HepG2 (cell line): ENCODE results near the gene TNP1. TPM values are rescaled to one million over a fixed set of nuclear protein-coding genes. Genes with fewer than 3 reads are reported as not detected.

Experiments used
- ATAC-seq: fragments of 200-7000 bp; cut with Tn5 transposase; 3 replicates; pipeline ENCODE4 v1.9.1; 2020; ENCODE audit warnings: mild to moderate bottlenecking, moderate library complexity
- BruUV-seq: library from RNA; stranded (reverse); fragments of 400-500 nt; replicated peaks from 2 replicates; lab custom pipeline; 2021; lab: Mats Ljungman, UMichigan
- CTCF ChIA-PET: fragments of 300-600 bp; formaldehyde crosslinking; extraction: SDS; loops from one replicate; lab custom pipeline; 2021; ENCODE audit warnings: low total read pairs, inconsistent platforms, low intra/inter-chr PET ratio; lab: Yijun Ruan, JAX
- POLR2A ChIA-PET: fragments of 350-600 bp; sonication (Branson Sonifier 250); formaldehyde crosslinking; loops from one replicate; lab custom pipeline; 2020; ENCODE audit warnings: antibody characterized with exemption, inconsistent platforms; lab: Yijun Ruan, JAX
- DNase-seq: peaks from one replicate; pipeline ENCODE4 v3.0.0-alpha.2; 2015; ENCODE audit warnings: low spot score
- FAIRE-seq: peaks from 3 replicates; lab custom pipeline; 2011; peaks lifted over from hg19 to GRCh38; lab: Jason Lieb, UNC
- H2AFZ ChIP-seq: one replicate; pipeline ENCODE4 v1.6.1; 2011; ENCODE audit warnings: low read length, inconsistent platforms
- H3K27ac ChIP-seq: fragments of 300-600 bp; 3 replicates; pipeline ENCODE4 v1.8.0; 2011; ENCODE audit warnings: mixed run types, mild to moderate bottlenecking, mixed read lengths, low read length, inconsistent platforms; ENCODE audit not compliant: insufficient read depth; ENCODE audit errors: extremely low read length
- H3K27me3 ChIP-seq, 2 experiments: fragments of 200-600 bp in 1 of 2; 2 replicates in 1 of 2; 3 replicates in 1 of 2; pipeline versions ENCODE4 v1.6.0 to v1.8.0; 2011; ENCODE audit warnings: low read length in 2 of 2, mild to moderate bottlenecking in 2 of 2, moderate library complexity in 2 of 2, inconsistent platforms in 1 of 2; ENCODE audit not compliant: insufficient read depth in 2 of 2, control insufficient read depth in 1 of 2
- H3K36me3 ChIP-seq, 2 experiments: fragments of 200-600 bp in 1 of 2; replicated peaks in 1 of 2; 2 replicates in 1 of 2; 3 replicates in 1 of 2; pipeline versions ENCODE4 v1.5.1 to v1.8.0; 2011; ENCODE audit warnings: low read length in 2 of 2, inconsistent platforms in 1 of 2; ENCODE audit not compliant: insufficient read depth in 2 of 2, control insufficient read depth in 1 of 2
- H3K4me1 ChIP-seq: 2 replicates; pipeline ENCODE4 v1.5.1; 2012; ENCODE audit warnings: low read length, inconsistent platforms; ENCODE audit not compliant: insufficient read depth
- H3K4me2 ChIP-seq: 2 replicates; pipeline ENCODE4 v1.6.0; 2011; ENCODE audit warnings: low read depth, low read length, inconsistent platforms
- H3K4me3 ChIP-seq, 3 experiments: fragments of 200-600 bp in 1 of 3; sonication (generic), shearing (Covaris generic) in 1 of 3; replicated peaks in 1 of 3; 2 replicates each; pipeline ENCODE4 v1.5.1; 2011 to 2016; ENCODE audit warnings: low read length in 3 of 3, inconsistent platforms in 2 of 3, low read depth in 2 of 3, mild to moderate bottlenecking in 2 of 3, control low read depth in 1 of 3, mixed read lengths in 1 of 3; ENCODE audit not compliant: insufficient read depth in 1 of 3
- H3K79me2 ChIP-seq: one replicate; pipeline ENCODE4 v1.6.1; 2011; ENCODE audit warnings: low read length, inconsistent platforms; ENCODE audit not compliant: insufficient read depth
- H3K9ac ChIP-seq: 2 replicates; pipeline ENCODE4 v1.6.0; 2011; ENCODE audit warnings: mild to moderate bottlenecking, low read depth, low read length, inconsistent platforms; ENCODE audit not compliant: insufficient read depth
- H3K9me3 ChIP-seq: 2 replicates; pipeline ENCODE4 v1.5.1; 2012; ENCODE audit warnings: mild to moderate bottlenecking, low read length
- H4K20me1 ChIP-seq: 2 replicates; pipeline ENCODE4 v1.6.0; 2011; ENCODE audit warnings: inconsistent platforms, mild to moderate bottlenecking, low read length, moderate library complexity; ENCODE audit not compliant: insufficient read depth
- FOSL2 ChIP-seq: sonication (generic); formaldehyde crosslinking; IDR thresholded peaks from 2 replicates; pipeline ENCODE4 v1.4.0; 2020; ENCODE audit warnings: missing genetic modification reagents
- MED13 ChIP-seq: sonication (generic); formaldehyde crosslinking; IDR thresholded peaks from 2 replicates; pipeline ENCODE4 v1.5.0; 2020; ENCODE audit warnings: missing genetic modification reagents
- NAIF1 ChIP-seq: sonication (generic); formaldehyde crosslinking; IDR thresholded peaks from 2 replicates; pipeline ENCODE4 v1.5.0; 2020; ENCODE audit warnings: mild to moderate bottlenecking, missing genetic modification reagents, borderline replicate concordance
- NR3C1 ChIP-seq: sonication (generic); formaldehyde crosslinking; IDR thresholded peaks from 2 replicates; pipeline ENCODE4 v1.4.0; 2020; ENCODE audit warnings: missing genetic modification reagents
- PAWR ChIP-seq: sonication (generic); formaldehyde crosslinking; IDR thresholded peaks from 2 replicates; pipeline ENCODE4 v1.4.0; 2020; ENCODE audit warnings: missing genetic modification reagents, mild to moderate bottlenecking, borderline replicate concordance
- SIX1 ChIP-seq: sonication (generic); formaldehyde crosslinking; IDR thresholded peaks from 2 replicates; pipeline ENCODE4 v1.4.0; 2020; ENCODE audit warnings: missing genetic modification reagents, borderline replicate concordance
- SSRP1 ChIP-seq: IDR thresholded peaks from 2 replicates; pipeline ENCODE4 v1.6.1; 2016; ENCODE audit warnings: control low read depth
- STAG1 ChIP-seq: sonication (generic); formaldehyde crosslinking; IDR thresholded peaks from 2 replicates; pipeline ENCODE4 v1.4.0; 2020; ENCODE audit warnings: missing genetic modification reagents
- ZC3H4 ChIP-seq: sonication (generic); formaldehyde crosslinking; IDR thresholded peaks from 2 replicates; pipeline ENCODE4 v1.4.0; 2020; ENCODE audit warnings: missing genetic modification reagents, borderline replicate concordance
- ZFY ChIP-seq: sonication (generic); formaldehyde crosslinking; IDR thresholded peaks from 2 replicates; pipeline ENCODE4 v1.4.0; 2020; ENCODE audit warnings: missing genetic modification reagents
- ZNF292 ChIP-seq: sonication (generic); formaldehyde crosslinking; IDR thresholded peaks from 2 replicates; pipeline ENCODE4 v1.8.1; 2022; ENCODE audit warnings: mild to moderate bottlenecking, low read depth, missing genetic modification reagents, borderline replicate concordance
- ZNF296 ChIP-seq: sonication (generic); formaldehyde crosslinking; conservative IDR thresholded peaks from 2 replicates; pipeline ENCODE4 v1.5.0; 2020; ENCODE audit warnings: mild to moderate bottlenecking, missing genetic modification reagents
- ZNF451 ChIP-seq: sonication (generic); formaldehyde crosslinking; IDR thresholded peaks from 2 replicates; pipeline ENCODE4 v1.5.0; 2020; ENCODE audit warnings: mild to moderate bottlenecking, missing genetic modification reagents
- ZNF557 ChIP-seq: sonication (generic); formaldehyde crosslinking; IDR thresholded peaks from 2 replicates; pipeline ENCODE4 v1.4.0; 2020; ENCODE audit warnings: missing genetic modification reagents
- ZNF563 ChIP-seq: sonication (generic); formaldehyde crosslinking; IDR thresholded peaks from 2 replicates; pipeline ENCODE4 v1.8.0; 2022; ENCODE audit warnings: mild to moderate bottlenecking, moderate library complexity, missing genetic modification reagents
- ZNF75D ChIP-seq: sonication (generic); formaldehyde crosslinking; IDR thresholded peaks from 2 replicates; pipeline ENCODE4 v1.8.1; 2023; ENCODE audit warnings: missing genetic modification reagents, mild to moderate bottlenecking, borderline replicate concordance
- ZNF788 ChIP-seq: sonication (generic); formaldehyde crosslinking; IDR thresholded peaks from 2 replicates; pipeline ENCODE4 v1.5.0; 2020; ENCODE audit warnings: mild to moderate bottlenecking, missing genetic modification reagents, borderline replicate concordance
- WGBS: methylation state at CpG from one replicate; pipeline ENCODE4 v1.1.6; 2017; ENCODE audit warnings: low lambda C conversion rate; 5-methylcytosine and 5-hydroxymethylcytosine counted together
- in situ Hi-C: cut with HindIII; loops from 2 replicates; pipeline ENCODE4 v1.10.0; 2017; ENCODE audit warnings: low pct_unique_long_range_greater_than_20kb; ENCODE audit not compliant: extremely low pct_ligation_motif_present
- intact Hi-C: fragments of 100-400 bp; cut with micrococcal nuclease; formaldehyde crosslinking; loops from one replicate; pipeline ENCODE4 v1.10.0; 2022; ENCODE audit not compliant: unreplicated experiment
- polyA plus RNA-seq, 8 experiments: library from polyadenylated mRNA; depleted of rRNA in 3 of 8; stranded (reverse) in 7 of 8; unstranded in 1 of 8; fragments of >200 nt; fragmentation: Illumina TruSeq in 4 of 8; extraction: Trizol in 4 of 8; gene quantifications; 2 replicates each; pipeline versions ENCODE4 v1.2.1 to v1.2.3, GENCODE V29; 2011 to 2016; ENCODE audit warnings: low read depth in 4 of 8, missing spikeins in 1 of 8, mixed read lengths in 1 of 8; ENCODE audit not compliant: insufficient read depth in 1 of 8
- total RNA-seq, 5 experiments: library from RNA; depleted of rRNA; stranded (reverse); fragments of >200 nt; fragmentation: Illumina TruSeq; extraction: Trizol; gene quantifications; 2 replicates each; pipeline ENCODE4 v1.2.3, GENCODE V29; 2016; ENCODE audit warnings: low read depth in 1 of 5
- TF ChIP-seq, protein P1 (sequence below): sonication (generic); formaldehyde crosslinking; IDR thresholded peaks from 2 replicates; pipeline ENCODE4 v1.5.0; 2020; ENCODE audit warnings: missing genetic modification reagents
- TF ChIP-seq, protein P2 (sequence below), 2 experiments: sonication (generic) in 1 of 2; formaldehyde crosslinking in 1 of 2; IDR thresholded peaks; 2 replicates each; pipeline versions ENCODE4 v1.5.1 to v1.6.1; 2011 to 2020; ENCODE audit warnings: borderline replicate concordance in 1 of 2, low read depth in 1 of 2, low read length in 1 of 2, mild to moderate bottlenecking in 1 of 2, missing genetic modification reagents in 1 of 2, moderate library complexity in 1 of 2

Gene TNP1
- total and polyA plus RNA-seq, 2 of the 13 experiments (the other 11 are each of a cell fraction or from before 2014, with no cell fraction given): not detected

DNA sequence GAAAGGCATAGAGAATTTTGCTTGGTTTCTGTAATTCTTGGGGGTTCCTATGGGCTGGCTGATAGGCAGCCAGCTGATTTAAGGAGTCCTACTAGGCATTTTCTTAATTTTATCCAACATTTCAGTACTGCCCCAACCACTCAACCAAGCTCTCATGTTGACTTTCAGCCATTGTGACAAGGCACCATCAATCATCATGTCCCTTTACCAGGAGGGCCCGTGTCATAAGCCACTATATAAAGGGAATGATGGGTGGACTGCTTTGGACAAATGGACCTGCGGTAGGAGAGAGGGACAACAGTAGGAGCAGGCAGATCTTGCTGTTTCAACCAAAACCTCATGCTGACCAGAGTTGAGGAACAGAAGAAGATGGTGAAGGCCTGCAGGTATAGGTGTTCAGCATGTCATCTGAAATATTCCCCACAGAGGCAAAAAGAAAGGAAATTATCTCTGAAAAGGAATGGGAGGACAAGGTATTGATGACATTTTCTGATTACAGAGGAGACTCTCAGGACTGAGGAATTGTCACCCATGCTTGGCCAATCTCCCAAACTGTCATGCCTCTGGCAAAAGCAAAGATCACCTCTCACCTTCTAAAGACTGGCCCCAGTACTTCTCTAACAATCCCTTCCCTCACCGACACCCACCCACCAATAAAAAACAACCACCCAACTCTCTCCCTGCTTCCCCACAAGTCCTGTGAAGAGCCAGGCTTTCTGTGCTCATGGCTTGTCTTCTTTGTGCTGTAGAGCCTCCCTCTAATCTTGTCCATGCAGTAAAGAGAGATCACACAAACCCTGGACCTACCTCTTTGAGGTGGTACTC lies 10.9 kb upstream of the TNP1 start:
- H3K4me2 ChIP-seq: peak overlapping the region; percentile 45
- TSS peak; percentile 87 for BruUV-seq
- peak overlapping the region; percentile 68 for H3K27ac ChIP-seq
- peak overlapping the region in 1 of 3 experiments; percentile 21; a peak in 1 of 6 replicates for H3K4me3 ChIP-seq
- in situ Hi-C loops: no loop called here
- DNase-seq: no peak
- 65% methylated on average over 3 of the region's 3 CpGs for WGBS
- POLR2A ChIA-PET: no interaction called here
- H2AFZ ChIP-seq: no peak overlapping the region
- intact Hi-C loops: no loop called here
- H3K79me2 ChIP-seq: no peaks in the 10 kb centered on the region
- H3K9ac ChIP-seq: peak overlapping the region; percentile 55
- no peaks in the 10 kb centered on the region for H3K36me3 ChIP-seq
- TF ChIP-seq PAWR (CRISPR knock-in tag): no peak
- no peak for TF ChIP-seq NR3C1 (CRISPR knock-in tag)
- 0 out of 2 replicates have a peak, but pooled peaks have one; percentile 5 for TF ChIP-seq SSRP1 (CRISPR knock-in tag)
- TF ChIP-seq ZFY (CRISPR knock-in tag): no peak
- TF ChIP-seq ZNF296: no peak
- TF ChIP-seq MED13 (CRISPR knock-in tag): no peak
- no peak for TF ChIP-seq NAIF1 (CRISPR knock-in tag)
- no peak for TF ChIP-seq SIX1
- TF ChIP-seq ZNF788: no peak; the same call in 1 of the 2 replicates
- 0 out of 2 replicates have a peak, but pooled peaks have one; percentile 1 for TF ChIP-seq STAG1
- no peak for TF ChIP-seq ZNF563 (CRISPR knock-in tag)
- TF ChIP-seq, protein P1, sequence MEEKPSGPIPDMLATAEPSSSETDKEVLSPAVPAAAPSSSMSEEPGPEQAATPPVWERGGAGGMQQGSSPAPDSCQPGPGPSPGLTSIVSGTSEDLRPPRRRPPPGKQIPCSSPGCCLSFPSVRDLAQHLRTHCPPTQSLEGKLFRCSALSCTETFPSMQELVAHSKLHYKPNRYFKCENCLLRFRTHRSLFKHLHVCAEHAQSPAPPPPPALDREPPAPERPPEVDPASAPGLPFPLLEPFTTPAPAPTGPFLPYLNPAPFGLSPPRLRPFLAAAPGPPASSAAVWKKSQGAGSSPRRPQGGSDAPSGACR (CRISPR knock-in tag): 0 out of 2 replicates have a peak, but pooled peaks have one; percentile 3
- 0 out of 2 replicates have a peak, but pooled peaks have one; percentile 13 for TF ChIP-seq ZNF451
- TF ChIP-seq ZC3H4 (CRISPR knock-in tag): peak; percentile 39; the same call in 1 of the 2 replicates
- TF ChIP-seq, protein P2, sequence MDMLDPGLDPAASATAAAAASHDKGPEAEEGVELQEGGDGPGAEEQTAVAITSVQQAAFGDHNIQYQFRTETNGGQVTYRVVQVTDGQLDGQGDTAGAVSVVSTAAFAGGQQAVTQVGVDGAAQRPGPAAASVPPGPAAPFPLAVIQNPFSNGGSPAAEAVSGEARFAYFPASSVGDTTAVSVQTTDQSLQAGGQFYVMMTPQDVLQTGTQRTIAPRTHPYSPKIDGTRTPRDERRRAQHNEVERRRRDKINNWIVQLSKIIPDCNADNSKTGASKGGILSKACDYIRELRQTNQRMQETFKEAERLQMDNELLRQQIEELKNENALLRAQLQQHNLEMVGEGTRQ (IDR thresholded peaks at IDR 0.05; ENCODE audit: low read depth, low read length): no peak
- TF ChIP-seq, protein P2 (CRISPR knock-in tag; IDR thresholded peaks at IDR 0.05; ENCODE audit: borderline replicate concordance): 0 out of 2 replicates have a peak, but pooled peaks have one; percentile 31
- TF ChIP-seq ZNF557 (CRISPR knock-in tag): no peak
- peak; percentile 17; the same call in 1 of the 2 replicates for TF ChIP-seq ZNF292
- TF ChIP-seq ZNF75D (CRISPR knock-in tag): no peak
- no peak for TF ChIP-seq FOSL2 (CRISPR knock-in tag)
- TF ChIP-seq, all 625 proteins: peak for 7
- no peaks in the 10 kb centered on the region for H3K27me3 ChIP-seq
- ATAC-seq (peak; percentile 71), FAIRE-seq (no peak)
- H3K9me3 ChIP-seq: no peaks in the 10 kb centered on the region
- CTCF ChIA-PET: no interaction called here
- H4K20me1 ChIP-seq: no peaks in the 10 kb centered on the region
- peaks cover 27% of the 10 kb centered on the region for H3K4me1 ChIP-seq
